GM19397 (cell line): Measurements from ENCODE around the gene AAGAB.
"Not testable (repeated sequence)": the region's sequence is repeated elsewhere in the genome, so short reads cannot be mapped to it uniquely, and the experiment has no call there.

ENCODE experiments used
- ATAC-seq: cut with Tn5 transposase; IDR thresholded peaks from one replicate; pipeline ENCODE4 v1.9.1; 2021; ENCODE audit warnings: mild to moderate bottlenecking, moderate library complexity; ENCODE audit not compliant: unreplicated experiment

Gene AAGAB

DNA sequence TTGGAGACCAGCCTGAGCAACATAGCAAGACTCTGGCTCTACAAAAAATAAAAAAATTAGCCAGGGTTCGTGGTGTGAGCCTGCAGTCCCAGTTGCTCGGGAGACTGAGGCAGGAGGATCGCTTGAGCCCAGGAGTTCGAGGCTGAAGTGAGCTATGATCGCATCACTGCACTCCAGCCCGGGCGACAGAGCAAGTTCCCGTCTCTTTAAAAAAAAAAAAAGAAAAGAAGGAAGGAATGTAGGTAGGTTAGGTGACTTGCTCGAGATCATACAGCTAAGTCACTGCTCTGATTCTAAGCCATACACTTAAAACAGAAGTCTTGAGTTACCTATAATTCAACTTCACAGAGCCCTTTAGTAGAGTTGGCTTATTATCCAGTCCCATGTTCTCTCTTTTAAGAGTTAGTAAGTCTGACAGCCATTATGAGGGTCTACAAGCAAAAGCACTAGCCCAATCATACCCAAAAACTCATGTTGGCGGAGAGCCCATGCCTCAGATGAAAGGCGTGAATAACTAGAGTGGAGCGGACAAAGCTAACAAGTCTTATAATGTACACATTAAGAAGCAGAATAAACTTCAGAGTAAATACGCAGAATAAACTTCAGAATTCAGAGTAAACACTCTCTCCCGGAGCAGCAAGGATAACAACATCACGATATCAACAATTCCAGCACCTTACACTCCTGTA lies 768 bp downstream of the AAGAB start:
- no peak for ATAC-seq

DNA sequence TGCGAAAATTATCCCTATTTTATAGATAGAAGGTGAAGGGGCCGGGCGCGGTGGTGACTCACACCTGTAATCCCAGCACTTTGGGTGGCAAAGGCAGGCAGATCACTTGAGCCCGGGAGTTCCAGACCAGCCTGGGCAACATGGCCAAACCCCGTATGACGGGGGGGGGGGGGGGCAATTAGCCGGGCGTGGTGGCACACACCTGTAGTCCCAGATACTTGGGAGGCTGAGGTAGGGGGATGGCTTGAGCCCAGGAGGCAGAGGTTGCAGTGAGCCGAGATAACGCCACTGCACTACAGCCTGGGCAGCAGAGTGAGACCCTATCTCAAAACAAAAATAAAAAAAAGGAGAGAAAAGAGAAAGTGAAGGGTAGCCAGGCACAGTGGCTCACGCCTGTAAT lies 1.4 kb downstream of the AAGAB start:
- ATAC-seq: no peak

- ATAC-seq: no peak
Measured at GRCh38 chr15:67251318-67251717, 3.1 kb downstream of the AAGAB start.

DNA sequence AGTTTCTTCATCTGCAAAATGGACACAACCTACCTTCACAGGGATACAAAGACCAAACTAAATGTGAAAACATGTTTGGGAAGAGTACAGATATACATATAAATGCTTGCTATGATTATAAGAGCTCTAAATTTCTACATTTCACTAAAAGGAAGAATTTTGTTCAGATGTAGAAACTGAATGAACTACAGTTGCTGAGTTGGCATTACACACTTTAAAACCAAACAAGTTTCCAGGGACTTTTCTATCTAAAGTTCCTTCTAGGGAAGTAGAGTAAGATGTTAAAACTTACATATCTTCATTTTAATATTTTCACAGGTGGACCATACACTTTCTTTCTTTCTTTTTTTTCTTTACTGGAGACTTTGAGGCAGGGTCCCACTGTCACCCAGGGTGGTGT lies 4.6 kb downstream of the AAGAB start:
- no peak for ATAC-seq

- no peak for ATAC-seq
Measured at GRCh38 chr15:67248011-67248505, 6.4 kb downstream of the AAGAB start.

DNA sequence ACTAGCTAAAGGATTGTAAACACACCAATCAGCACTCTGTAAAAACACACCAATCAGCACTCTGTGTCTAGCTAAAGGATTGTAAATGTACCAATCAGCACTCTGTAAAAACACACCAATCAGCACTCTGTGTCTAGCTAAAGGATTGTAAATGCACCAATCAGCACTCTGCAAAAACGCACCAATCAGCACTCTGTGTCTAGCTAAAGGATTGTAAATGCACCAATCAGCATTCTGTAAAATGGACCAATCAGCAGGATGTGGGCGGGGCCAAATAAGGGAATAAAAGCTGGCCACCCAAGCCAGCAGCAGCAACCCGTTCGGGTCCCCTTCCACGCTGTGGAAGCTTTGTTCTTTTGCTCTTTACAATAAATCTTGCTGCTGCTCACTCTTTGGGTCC lies 7.9 kb downstream of the AAGAB start:
- ATAC-seq: not testable (repeated sequence)

DNA sequence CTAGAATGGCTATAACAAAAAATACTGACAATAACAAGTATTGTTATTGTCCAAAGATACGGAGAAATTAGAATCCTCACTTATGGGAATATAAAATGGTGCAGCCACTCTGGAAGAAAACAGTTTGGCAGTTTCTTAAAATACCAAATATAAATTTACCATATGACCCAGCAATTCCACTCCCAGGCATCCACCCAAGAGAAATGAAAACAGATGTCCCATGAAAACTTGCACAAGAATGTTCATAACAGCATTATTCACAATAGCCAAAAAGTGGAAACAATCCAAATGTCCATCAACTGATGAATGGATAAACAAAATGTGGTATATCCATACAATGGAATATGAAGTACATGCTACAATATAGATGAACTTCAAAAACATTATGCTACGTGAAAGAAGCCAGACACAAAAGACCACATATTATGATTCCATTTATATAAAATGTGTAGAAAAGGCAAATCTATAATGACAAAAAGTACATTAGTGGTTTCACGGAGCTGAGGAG lies 9.4 kb downstream of the AAGAB start:
- no peak for ATAC-seq

GRCh38 chr15:67242708-67243111 lies 11.8 kb downstream of the AAGAB start:
- ATAC-seq: no peak

- peak; percentile 77 for ATAC-seq
Measured at GRCh38 chr15:67241132-67241855, 13.2 kb downstream of the AAGAB start.

DNA sequence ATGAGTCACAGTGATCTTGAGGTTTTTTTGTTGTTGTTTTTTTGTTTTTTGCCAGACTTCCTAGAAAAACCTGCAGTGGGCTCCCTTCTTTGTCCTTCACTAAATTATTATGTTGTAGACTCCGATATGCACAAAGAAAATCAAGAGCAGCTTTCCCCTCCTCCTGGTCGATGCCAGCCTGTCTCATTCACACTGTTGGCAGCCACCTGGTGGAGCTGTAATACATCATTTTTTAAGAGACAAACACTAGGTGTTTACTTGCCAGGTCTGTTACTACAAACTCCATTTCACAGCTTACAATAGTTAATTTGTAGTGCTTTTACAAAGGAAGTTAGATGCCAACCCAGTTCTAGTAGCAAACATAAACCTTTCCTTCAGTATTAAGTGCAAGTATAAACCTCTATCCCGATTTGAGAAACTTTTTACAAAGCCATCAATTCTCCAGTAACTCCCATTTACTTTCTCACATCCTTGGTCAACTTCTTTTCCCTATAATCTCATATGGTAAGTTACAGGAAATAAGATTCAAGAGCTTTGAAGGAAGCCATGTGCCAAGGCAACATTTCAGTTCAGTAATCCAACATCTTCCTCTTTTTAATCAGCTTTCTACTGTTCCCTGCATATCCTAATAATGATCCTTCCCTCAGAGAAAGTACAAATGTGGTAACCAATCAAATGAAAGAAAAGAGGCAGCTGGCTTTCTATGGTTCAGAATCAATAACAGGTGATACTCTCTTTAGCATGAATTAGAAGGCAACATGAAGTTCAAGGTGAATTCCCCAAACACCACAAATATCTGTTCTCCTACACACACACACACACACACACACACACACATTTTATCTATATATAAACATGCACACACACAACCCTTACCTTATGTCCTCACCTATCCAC lies 14.0 kb downstream of the AAGAB start:
- ATAC-seq: no peak

GRCh38 chr15:67232591-67232990 lies 21.9 kb downstream of the AAGAB start:
- no peak for ATAC-seq

GRCh38 chr15:67230504-67230903 lies 24.0 kb downstream of the AAGAB start:
- ATAC-seq: no peak

- ATAC-seq: no peak
Measured at GRCh38 chr15:67228286-67228685, 26.2 kb downstream of the AAGAB start.

- ATAC-seq: no peak
Measured at GRCh38 chr15:67227846-67228245, 26.6 kb downstream of the AAGAB start.

GRCh38 chr15:67227431-67227830 lies 27.0 kb downstream of the AAGAB start:
- no peak for ATAC-seq

DNA sequence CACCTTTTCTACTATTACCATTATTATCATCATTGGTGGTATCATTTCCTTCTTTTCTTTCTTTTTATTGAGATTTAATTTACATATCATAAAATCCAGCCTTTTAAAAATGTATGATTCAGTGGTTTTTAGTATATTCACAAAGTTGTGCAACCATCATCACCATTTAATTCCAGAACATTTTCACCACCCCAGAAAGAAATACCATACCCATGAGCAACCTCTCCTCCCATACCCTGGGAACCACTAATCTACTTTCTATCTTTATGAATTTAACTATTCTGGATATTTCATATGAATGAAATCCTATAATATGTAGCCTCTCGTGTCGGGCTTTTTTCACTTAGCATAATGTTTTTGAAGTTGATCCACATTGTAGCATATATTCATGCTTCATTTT lies 29.1 kb downstream of the AAGAB start:
- no peak for ATAC-seq

- no peak for ATAC-seq
Measured at GRCh38 chr15:67224889-67225288, 29.6 kb downstream of the AAGAB start.

- ATAC-seq: no peak
Measured at GRCh38 chr15:67219288-67219687, 35.2 kb downstream of the AAGAB start.

- ATAC-seq: no peak
Measured at GRCh38 chr15:67218428-67218827, 36.0 kb downstream of the AAGAB start.

- no peak for ATAC-seq
Measured at GRCh38 chr15:67216859-67217258, 37.6 kb downstream of the AAGAB start.

GRCh38 chr15:67215102-67215501 lies 39.4 kb downstream of the AAGAB start:
- ATAC-seq: no peak
